CD4-positive, alpha-beta T cell treated with Interleukin-1 beta for 1 hour (primary cell): ENCODE results near the gene POLL.

Experiments used
- DNase-seq, 2 donors: peaks; one replicate each; pipeline ENCODE4 v3.0.0-alpha.2; 2020 to 2022

Gene POLL

DNA sequence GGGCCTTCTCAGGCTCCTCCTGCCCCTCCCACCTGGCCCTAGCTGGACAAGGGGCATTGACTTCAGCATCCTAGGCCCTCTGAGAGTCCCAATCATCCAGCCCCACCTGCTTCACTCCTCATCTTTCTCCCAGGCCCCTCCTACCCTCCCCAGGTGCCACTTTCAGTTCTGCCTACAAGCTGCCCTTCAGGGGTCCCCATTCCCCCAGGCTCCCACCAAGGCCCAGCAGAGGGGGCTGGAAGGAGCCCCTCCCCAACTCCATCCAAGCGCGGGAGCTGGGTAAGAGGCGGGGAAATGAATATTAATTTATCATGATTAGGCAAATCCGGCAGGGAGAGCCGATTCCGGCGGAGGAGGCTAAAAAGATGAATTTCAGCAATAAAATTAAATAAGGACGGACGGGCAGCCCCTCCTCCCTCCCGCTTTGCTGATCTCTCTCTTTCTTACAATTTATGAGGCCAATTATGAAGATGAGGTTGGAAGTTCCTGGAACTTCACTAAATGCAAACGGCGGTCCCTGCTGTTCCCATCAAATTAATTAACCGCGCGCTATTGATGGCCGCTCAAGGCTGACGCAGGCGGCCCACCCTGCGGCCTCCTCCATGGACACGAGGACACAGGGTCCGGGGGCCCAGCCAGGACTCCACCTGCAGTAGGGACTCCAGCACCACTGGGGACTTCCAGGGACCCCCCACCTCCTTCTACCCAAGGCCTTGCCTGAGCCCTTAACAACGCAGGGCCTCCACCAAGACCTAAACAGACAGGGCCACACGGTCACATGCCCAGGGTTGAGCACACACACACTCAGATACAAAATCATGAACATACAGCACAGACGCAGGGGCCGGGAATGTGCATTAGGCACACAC lies 13.9 kb downstream of the POLL start:
- no peak for DNase-seq

DNA sequence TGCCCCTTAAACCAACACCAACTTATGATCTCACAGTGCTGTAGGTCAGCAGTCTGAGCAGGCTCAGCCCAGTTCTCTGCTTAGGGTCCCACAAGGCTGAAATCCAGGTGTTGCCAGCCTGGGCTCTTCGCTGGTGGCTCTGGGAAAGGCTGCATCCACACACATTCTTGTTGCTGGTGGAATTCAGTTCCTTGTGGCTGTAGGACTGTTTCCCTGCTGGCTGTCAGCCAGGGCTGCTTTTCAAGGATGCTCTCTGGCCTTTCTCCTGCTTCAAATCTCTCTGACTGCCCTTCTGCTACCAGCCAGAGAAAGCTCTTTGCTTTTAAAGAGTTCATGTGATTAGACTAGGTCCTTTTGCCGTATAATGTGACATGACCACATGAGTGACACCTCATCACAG lies 15.3 kb downstream of the POLL start:
- no peak for DNase-seq

DNA sequence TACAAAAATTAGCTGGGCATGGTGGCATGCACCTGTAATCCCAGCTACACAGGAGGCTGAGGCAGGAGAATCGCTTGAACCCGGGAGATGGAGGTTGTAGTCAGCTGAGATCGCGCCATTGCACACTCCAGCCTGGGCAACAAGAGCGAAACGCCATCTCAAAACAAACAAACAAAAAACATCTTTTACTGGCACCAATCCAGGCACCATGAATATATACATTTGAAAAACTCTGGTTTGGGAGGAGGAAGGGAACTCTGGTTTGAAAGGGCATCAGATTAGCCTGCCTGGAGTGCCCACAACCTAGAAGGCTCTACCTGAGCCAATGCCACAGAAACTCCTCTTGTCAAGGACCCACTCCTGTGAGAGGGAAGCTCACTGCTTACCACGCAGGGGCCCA lies 15.9 kb downstream of the POLL start:
- DNase-seq: no peak

DNA sequence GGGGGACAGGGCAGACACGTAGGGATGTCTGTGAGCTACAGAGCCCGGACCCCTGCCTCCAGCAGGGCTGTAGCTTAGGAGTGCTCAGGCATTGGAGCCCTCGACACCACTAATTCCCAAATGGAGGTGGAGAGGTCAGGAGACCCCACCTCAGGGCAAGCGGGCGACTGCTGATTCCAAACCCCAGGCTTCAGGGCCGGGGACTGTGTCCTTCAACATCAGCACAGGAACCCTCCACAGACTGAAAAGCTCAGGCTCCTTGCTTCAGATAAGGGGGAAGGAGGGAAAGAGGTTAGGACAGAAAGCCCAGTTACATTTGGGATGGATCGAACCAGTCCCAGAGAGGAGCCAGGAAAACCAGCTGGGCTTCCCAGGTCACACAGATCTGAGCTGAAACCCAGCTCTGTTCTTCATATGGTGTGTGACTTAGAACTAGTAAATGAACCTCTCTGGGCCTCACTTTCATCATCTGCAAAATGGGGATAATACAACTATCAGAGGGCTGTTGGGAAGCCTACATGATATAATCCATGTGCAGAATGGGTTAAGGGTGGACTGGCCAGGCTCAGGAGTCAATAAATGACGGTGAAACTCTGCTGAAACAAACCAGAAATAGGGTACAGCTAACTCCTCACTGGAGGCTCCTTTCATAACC lies 16.7 kb downstream of the POLL start:
- no peak for DNase-seq

DNA sequence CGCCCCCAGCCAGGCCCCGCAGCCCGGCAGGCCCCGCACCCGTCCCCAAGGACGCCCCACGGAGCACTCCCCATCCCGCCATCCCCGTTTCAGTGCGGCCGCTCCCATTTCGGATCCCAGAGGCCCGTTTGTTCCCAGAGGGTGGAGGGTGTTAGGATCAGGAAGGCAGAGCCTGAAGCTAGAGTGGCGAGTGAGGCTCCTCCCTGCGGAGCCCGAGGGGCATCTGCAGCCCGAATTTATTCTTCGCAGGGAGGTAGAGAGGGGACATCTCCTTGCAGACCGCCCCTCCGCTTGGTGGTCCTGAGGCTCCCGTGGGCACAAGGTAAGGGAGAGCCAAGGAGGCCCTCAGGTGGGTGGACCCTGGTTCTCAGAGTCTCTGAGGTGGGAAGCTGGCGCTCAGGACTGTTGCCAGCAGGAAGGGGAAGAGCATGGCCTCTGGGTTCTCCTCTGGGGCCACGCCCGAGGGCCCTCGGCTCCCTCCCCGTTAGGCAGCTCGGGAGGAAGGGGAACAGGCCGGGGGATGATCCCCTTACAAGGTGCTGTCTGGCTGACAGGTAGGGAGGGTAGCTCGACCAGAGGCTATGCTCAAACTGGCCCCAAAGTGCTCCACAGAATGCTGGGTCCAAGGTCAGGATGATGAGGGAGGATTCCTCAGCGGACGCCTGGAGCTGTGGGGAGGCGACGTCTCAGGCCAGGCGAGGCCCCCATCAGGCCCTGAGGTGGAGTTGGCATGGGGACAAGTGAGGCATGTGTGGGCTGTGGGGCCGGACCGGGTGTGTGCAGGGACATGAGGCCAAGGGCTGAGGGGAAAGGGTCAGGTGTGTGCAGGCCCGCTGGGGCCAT lies 17.4 kb downstream of the POLL start:
- DNase-seq: no peak

DNA sequence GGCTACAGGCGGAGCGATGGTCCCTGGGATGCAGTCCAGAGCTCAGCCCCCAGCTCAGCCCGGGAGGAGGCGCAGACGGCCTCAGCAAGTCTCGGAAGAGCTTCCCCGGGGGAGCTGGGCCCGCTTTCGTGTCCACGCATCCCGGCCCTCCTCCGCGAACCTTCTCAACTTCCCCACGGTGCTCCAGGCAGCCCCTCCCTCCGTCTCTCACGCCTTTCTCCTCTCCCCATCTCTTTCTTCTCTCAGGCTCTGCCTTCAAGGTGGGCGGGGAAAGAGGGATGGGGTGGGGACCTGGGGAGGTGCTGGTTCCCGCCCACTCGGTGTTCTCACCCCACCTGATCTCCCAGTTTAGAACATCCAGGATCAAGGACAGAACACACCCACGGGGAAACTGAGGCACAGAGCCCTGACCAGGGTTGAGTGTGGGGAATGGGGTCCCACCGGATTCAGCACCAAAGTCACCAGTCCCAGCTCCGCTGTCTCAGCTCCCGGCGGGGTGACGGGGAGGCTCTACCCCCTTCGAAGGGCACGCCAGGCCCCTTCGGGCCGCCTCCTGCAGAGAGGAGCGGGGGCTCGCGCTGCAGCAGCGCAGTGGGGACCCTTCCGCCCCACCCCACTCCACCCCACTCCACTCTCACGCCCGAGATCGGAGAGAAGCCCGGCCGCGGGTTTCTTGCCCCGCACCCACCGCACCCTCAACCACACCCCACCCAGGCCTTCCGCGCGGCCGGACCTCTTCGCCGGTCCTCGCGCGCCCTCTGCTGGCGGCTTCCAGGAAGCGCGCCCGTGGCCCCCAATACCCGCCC lies 18.2 kb downstream of the POLL start:
- DNase-seq: peak; percentile 78 to 79

DNA sequence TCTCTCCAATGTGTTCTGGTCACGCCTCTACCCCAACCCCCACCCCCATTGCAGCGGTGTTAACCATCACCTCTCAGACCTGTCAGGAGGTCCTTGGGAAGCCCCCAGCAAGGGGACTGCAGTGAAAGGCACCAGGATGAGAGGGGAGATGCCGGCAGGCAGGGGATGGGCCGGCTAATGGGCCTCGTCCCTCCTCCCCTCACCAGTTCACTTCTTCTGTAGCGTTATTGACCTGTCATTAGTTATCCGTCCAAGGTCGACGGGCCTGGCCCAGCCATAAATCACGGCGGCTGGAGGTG lies 18.8 kb downstream of the POLL start:
- DNase-seq: no peak

DNA sequence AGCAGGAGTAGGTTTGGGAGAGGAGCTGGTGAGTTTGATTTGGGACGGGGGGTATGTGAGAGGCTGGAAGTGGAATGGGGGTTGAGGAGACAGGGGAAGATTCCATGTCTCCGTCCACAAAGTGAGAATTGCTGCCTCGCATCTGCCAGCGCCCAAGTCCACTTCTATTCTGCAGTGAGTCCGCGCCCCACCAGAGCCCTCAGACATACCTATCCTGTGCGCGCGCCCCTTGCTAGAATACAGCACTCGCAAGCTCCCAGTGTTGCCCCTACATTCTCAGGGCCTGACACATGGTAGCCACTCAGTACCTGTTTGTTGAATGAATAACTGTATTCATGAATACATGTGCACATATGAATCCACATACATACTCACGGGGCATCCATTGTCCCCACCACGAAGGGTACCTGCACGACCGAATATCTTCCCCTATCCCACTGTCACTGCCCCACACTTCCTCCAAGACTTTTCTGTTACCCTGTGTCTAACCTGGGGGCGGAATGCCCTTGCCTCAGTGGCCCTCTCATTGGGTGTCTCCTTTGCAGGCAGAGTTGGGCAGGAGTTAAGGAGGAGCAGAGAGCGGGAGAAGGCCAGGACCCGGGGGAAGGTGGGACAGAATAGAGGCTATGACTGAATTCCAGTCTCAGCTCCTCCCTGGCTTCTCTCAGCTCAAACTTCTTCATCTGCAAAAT lies 19.9 kb downstream of the POLL start:
- no peak for DNase-seq

DNA sequence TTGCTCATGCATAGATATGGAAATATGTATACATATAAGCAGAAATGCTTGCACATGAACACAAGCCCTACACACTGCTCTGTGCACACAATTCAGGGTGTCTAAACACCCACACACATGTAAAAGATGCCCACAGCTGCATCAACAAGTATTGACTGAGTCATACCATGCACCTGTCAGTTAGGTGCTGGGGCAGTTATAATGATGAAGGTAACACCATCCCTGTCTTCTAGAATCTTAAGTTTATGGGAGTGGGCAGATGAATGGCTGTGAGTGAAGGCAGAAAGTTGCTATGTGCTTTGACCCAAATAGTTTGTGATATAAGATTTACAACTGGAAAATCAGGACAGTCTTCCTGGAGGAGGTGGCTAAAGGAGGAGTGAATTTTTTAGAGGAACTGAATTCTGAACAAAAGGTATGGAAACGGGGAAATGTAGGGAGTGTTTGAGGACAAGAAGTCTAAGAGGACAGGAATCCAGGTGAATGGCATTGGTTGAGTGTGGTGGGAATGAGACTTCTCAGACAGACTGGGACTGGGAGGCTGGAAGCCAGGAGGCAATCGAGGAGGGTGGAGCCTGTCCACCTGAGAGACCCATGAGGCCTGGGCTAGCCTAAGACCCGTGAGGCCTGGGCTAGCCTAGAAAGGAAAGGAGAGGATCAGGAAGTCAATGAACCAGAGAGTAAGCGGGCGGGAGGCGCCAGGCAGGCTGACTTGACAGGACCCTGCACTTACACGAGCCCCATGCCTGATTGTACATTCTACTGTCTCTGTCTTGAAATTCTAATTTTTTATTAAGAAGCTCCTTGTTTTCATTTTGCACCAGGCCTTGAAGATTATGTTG lies 20.7 kb downstream of the POLL start:
- DNase-seq: no peak

DNA sequence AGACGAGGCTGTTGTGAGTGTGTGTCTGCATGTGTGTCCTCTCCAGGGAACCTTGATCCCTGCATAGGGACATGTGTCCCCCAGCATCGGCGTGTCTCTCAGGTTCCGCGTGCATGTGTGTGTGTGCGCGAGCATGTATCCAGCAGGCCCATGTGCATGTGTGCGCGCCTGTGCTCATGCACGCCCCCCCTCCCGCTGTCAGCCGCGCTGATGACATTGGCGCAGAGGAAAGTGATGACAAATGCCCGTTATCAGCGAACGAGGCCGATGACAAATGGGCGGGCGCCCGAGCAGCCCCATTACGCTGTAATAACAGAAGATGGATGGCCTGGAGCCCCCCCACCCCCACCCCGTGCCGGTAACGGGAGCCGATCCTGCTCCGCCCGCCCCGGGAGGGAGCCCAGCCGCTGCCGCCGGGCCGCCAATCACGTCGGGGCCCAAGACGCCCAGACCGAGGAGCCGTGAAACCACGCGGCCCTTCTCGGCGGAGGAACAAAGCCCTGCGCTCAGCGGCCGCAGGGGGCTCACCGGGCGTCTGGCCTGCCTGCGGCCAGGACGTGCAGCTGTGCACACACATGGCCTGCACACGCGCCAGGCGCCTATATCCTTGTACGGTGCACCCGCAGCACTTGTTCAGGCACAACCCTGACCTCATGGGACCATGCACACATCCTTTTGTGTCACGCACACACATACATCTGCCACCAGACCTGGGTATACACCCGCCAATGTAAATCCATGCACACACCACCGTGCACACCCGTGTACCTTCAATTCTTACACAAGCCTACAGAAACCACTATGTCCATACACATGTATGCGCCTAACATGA lies 21.5 kb downstream of the POLL start:
- DNase-seq: no peak

DNA sequence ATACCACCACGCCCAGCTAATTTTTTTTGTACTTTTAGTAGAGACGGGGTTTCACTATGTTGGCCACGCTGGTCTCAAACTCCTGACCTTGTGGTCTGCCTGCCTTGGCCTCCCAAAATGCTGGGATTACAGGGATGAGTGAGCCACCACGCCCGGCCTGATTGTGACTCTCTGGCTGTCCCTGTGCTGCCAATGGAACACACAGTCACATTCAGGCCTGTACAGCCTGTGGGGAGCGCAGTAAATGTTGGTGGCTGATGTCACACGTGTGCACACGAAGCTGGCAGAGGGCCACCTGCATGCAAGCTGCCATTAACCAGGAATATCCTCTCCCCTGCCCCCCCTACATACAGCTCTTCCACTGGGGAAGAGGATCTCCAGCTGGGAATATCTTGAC lies 22.1 kb downstream of the POLL start:
- DNase-seq: no peak

DNA sequence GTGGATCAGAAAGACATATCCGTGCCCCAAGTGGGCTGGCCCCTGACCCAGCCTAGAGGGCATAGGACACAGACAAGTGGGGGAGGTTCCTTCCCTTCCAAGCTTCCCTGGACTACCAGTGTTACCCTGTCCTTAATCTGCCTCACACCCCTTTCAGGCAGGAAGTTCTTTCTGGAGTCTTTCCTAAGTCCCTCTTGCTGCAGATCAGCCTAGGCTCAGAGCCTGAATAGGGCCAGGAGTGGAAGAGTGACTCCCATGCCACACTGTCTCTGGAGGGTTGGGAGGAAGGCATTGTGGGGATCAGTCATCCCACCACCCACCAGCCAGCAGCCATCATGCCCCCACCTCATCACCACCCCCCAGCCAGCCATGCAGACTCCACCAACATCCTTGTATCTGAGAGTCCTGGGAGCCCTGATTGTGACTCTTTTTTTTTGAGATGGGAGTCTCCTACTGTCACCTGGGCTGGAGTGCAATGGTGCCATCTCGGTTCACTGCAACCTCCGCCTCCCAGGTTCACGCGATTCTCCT lies 22.6 kb downstream of the POLL start:
- DNase-seq: no peak

DNA sequence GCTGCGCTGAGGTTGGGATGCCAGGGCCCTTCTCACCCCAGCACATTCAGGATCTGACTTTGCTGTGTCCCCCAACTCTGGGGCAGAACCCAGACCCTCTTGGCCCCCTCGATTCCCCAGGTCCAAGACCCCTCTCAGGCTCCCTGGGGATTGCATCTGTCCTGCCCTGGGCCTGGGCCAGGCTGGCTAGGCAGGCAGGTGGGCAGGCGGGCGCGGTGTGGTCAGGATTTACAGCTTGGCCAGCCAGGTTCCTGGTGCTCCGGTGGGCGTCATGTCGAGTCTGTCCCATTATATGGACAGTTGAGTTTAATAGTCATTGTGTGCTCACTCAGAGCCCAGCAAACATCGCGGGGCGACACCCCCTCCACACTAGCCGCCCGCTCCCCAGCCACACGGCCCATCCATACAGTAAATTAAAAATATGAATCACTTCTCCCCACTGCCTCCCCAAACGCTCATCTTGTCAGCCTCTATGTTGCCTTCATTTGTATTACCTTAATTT lies 23.5 kb downstream of the POLL start:
- no peak for DNase-seq

DNA sequence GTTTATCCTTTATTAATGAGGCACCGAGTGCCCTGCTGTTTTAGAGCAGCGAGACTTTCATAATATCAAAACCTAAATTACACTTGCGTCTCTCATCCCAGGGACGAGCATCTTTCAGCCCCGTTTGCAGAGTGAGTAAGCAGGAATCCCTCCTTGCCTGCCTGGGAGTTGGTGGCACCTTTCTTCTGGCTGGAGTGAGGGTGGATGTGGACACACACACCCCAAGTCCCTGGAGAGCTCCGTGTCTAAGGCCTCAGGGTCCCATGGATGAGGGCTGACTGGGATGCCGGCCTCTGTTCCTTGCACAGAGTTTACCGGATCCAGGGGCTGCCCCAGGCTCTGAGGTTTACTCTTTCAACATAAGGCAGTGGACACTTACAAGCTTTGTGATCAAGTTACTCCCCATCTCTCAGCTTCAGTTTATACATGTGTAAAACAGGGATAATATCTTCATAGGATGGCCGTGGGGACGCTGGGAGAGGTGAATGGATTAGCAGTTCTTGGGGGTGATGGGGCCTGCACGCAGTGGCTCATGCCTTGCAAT lies 24.5 kb downstream of the POLL start:
- DNase-seq: no peak

DNA sequence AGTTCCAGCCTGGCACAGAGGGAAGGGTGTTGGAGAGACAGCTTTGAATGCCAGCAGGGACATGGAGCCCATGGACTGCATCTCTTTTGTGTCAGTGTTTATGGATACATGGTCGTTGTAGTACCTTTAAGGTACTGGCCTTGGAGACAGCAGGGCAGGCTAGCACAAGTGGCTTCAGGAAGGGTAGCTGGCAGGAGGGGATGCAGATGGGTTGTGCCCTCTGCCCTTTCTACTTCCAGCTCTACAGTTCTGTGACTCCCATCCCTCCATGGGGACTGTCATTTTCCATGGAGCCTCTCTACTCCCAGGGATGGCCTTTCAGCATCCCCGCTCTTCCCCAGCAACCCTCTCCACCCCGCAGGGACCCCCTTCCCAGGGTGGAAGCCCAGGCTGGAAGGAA lies 25.1 kb downstream of the POLL start:
- no peak for DNase-seq

DNA sequence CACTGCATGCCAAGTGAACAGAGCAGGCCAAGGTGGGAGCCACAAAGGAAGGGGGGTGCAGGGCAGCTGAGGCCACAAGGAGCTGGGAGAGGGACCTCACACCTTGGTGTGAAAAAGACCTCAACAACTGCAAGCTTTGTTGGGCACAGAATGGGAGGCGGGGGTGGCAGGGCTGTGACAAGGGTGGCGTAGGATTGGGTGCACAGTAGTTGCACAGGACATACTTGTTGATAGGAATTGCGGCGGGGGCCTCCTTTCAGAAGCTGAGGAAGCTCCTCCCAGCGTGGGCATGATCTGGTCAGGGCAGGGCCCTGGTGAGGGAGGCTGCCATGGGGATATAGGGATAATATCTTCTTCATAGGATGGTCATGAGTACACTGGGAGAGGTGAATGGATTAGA lies 25.8 kb downstream of the POLL start:
- no peak for DNase-seq

DNA sequence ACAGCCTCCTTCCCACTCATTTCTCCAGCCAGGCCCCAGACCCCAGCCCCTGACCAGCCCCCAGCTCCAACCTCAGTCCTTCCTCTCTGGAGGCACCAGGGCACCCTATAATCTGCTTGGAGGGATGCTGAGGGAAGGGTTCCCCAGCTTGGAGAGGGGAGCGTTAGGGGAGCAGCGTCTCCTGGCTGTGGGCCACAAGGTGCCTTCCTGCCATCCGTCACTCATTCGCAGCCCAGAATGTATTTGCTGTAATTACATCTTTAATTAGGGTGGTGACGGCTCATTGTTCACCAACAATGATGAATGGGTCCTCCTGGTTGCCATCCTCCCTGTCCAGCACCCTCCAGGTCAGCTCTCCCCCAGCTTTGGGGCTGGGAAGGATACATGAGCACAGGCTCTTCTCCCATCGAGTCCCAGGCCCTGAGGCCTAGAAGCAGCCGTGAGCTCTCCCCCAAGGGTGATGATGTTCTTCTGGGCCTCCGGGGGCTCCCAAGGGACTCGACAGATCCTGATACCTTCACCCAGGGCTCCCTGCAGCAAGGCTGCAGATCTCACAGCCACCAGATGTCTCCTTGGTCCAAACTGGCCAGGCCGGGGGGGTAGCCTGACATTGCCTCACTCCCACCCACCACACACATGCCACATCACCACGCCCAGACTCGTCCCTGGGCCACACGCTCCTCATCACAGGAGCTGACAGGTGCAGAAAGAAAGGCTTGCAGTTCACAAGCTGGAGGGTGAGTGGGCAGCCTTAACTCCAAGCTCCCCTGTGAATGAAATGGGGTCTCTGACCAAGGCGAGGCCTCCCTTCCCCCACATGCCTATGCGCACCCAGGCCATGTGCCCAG lies 26.8 kb downstream of the POLL start:
- DNase-seq: no peak

DNA sequence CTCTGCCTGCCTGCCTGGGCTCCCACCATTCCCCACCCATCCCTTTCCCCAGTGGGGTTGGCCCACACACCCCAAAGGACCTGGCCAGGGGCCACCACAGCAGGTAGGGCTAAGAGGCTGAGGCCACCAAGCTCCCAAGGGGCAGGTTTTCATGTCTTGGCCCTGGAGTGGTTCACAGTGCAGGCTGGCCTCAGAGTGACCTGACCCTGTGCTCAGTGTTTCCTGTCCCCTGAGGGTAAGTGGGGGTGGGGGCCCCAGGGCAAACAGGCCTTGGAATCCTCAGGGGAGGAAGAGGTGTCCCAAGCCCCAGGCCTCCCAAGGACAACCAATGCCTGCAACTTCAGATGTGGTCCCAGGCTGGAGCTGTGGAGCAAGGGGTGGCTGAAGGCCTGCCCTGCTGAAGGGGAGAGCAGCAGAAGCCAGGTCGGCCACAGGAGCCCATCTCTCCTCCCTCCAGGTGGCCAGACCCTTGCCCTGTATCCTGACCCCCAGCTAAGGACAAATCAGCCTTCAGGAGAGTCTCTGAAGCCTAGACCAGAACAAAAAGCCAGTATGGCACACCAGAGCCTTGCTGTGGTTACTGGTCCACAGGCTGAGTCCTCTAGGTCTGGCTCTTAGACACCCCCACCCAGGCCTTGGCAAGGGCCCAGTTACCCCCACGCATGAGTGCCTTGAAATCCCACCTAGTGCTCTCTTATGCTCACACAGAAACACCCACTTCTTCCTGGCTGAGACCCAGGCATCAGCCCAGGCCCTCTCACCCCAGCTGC lies 27.6 kb downstream of the POLL start:
- no peak for DNase-seq
